GM12878 (cell line): ENCODE measurements around the gene NFYA. TPM values are rescaled to one million over a fixed set of nuclear protein-coding genes. Genes with fewer than 3 reads are reported as not detected.
A peak's percentile ranks its signal among the peaks of the same experiment; 100 is the strongest.

ENCODE experiments used
- CHD1 ChIP-seq: IDR thresholded peaks from 2 replicates; pipeline ENCODE4 v1.6.1; 2012; ENCODE audit warnings: low read depth, low read length, improper control_type of control experiment
- CTCF ChIP-seq, 3 experiments: IDR thresholded peaks in 2 of 3; conservative IDR thresholded peaks in 1 of 3; 2 replicates each; pipeline ENCODE4 v1.5.1; 2011; ENCODE audit warnings: low read depth in 3 of 3, low read length in 3 of 3, mild to moderate bottlenecking in 3 of 3, control low read depth in 2 of 3, moderate library complexity in 2 of 3, inconsistent platforms in 1 of 3, mixed read lengths in 1 of 3; ENCODE audit not compliant: control insufficient read depth in 2 of 3, insufficient read depth in 1 of 3; ENCODE audit errors: extremely low read depth in 1 of 3
- MXI1 ChIP-seq: fragments of 150-350 bp; IDR thresholded peaks from 2 replicates; pipeline ENCODE4 v1.6.1; 2011; ENCODE audit warnings: low read depth, mild to moderate bottlenecking, inconsistent platforms, low read length, improper control_type of control experiment
- POLR2A ChIP-seq: IDR thresholded peaks from 2 replicates; pipeline ENCODE4 v1.6.1; 2011; ENCODE audit warnings: low read depth, mild to moderate bottlenecking, low read length
- RELB ChIP-seq: fragments of 450-650 bp; IDR thresholded peaks from 2 replicates; pipeline ENCODE4 v1.6.1; 2017; ENCODE audit warnings: low read depth, mild to moderate bottlenecking, moderate library complexity
- RFX5 ChIP-seq: IDR thresholded peaks from 2 replicates; pipeline ENCODE4 v1.6.1; 2011; ENCODE audit warnings: low read depth, low read length, improper control_type of control experiment
- SIN3A ChIP-seq: IDR thresholded peaks from 2 replicates; pipeline ENCODE4 v1.6.1; 2012; ENCODE audit warnings: low read depth, low read length, improper control_type of control experiment
- SKIL ChIP-seq: fragments of 450-650 bp; IDR thresholded peaks from 2 replicates; pipeline ENCODE4 v1.6.1; 2017; ENCODE audit warnings: mild to moderate bottlenecking, low read depth, inconsistent platforms; ENCODE audit not compliant: poor library complexity, severe bottlenecking
- ZNF622 ChIP-seq: fragments of 450-650 bp; IDR thresholded peaks from 2 replicates; pipeline ENCODE4 v1.6.1; 2017; ENCODE audit warnings: mild to moderate bottlenecking, inconsistent platforms
- polyA plus RNA-seq, 11 experiments: library from polyadenylated mRNA; depleted of rRNA in 4 of 11; unstranded in 6 of 11; stranded (reverse) in 5 of 11; fragments of >200 nt; fragmentation: Nextera tagmentation in 4 of 11; fragmentation: Illumina TruSeq in 1 of 11; extraction: Ambion mirVana in 4 of 11; extraction: Trizol in 1 of 11; gene quantifications; 1 replicate in 1 of 11; 2 replicates in 10 of 11; pipeline versions ENCODE4 v1.2.1 to v1.2.3, GENCODE V29; 2011 to 2016; ENCODE audit warnings: inconsistent platforms in 2 of 11, missing spikeins in 2 of 11, low read depth in 1 of 11
- total RNA-seq, 4 experiments: library from RNA; depleted of rRNA in 3 of 4; stranded (reverse); fragments of >200 nt in 3 of 4; fragmentation: Illumina TruSeq in 1 of 4; extraction: Trizol in 1 of 4; gene quantifications; 2 replicates each; pipeline versions ENCODE4 v1.2.1 to v1.2.3, GENCODE V29; 2013 to 2021
- TF ChIP-seq, protein P1 (sequence below): fragments of 150-350 bp; IDR thresholded peaks from 2 replicates; pipeline ENCODE4 v1.6.1; 2016; ENCODE audit warnings: low read depth, low read length
- TF ChIP-seq, protein P2 (sequence below): fragments of 450-650 bp; IDR thresholded peaks from 2 replicates; pipeline ENCODE4 v1.6.1; 2016; ENCODE audit warnings: mild to moderate bottlenecking
- TF ChIP-seq, protein P3 (sequence below): IDR thresholded peaks from 2 replicates; pipeline ENCODE4 v1.6.1; 2011; ENCODE audit warnings: borderline replicate concordance, low read depth, mild to moderate bottlenecking, moderate library complexity, low read length; ENCODE audit not compliant: insufficient read depth, poor library complexity, severe bottlenecking

The NFYA gene
- total and polyA plus RNA-seq, 10 of the 15 experiments (the other 5 are each of a cell fraction or from before 2014, with no cell fraction given), result 6.4 to 36.5 (median 19.1) TPM

DNA sequence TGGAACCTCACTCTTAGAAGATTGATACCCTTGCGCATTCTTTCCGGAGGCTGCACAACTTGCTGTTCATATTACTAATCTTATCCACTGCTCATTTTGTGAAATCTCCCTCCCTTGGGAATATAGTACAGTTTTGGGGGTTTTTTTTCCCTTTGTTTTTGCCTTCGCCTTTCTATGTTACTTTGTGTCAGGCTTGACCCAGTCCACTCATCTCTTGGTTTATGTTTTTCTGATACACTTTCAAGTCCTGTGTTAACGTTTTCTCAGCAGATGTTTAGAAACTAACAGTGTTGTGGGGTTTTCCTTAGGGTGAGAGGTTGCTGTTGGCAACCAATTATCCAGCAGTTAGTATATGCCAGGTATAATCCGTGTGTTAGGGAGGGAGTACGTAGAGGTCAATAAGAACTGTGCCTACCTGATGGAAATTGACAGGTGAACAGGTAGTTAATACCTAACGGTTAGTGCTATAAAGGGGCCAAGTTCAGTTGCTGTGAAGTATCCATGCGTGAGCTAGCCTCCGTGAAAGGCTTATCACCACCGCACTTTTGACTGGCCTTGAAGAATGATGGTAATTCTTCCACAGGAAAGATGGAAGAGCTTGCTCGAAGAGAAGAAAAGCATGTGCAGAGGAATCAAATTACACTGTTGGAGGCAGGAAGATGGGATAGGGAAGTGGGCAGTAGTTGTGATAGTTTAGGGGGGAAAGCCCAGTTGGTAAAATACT, 1.4 kb downstream of the NFYA start (continued):
- no peak for TF ChIP-seq CTCF (IDR thresholded peaks at IDR 0.05 in 2 of 3, conservative IDR thresholded peaks at IDR 0.05 in 1 of 3; ENCODE audit: control insufficient read depth in 2 of 3, extremely low read depth in 1 of 3, insufficient read depth in 1 of 3, low read depth in 3 of 3, low read length in 3 of 3)
- no peak for TF ChIP-seq POLR2A
- TF ChIP-seq CHD1, result peak; percentile 87; the same call in 1 of the 2 replicates
- TF ChIP-seq, protein P1, sequence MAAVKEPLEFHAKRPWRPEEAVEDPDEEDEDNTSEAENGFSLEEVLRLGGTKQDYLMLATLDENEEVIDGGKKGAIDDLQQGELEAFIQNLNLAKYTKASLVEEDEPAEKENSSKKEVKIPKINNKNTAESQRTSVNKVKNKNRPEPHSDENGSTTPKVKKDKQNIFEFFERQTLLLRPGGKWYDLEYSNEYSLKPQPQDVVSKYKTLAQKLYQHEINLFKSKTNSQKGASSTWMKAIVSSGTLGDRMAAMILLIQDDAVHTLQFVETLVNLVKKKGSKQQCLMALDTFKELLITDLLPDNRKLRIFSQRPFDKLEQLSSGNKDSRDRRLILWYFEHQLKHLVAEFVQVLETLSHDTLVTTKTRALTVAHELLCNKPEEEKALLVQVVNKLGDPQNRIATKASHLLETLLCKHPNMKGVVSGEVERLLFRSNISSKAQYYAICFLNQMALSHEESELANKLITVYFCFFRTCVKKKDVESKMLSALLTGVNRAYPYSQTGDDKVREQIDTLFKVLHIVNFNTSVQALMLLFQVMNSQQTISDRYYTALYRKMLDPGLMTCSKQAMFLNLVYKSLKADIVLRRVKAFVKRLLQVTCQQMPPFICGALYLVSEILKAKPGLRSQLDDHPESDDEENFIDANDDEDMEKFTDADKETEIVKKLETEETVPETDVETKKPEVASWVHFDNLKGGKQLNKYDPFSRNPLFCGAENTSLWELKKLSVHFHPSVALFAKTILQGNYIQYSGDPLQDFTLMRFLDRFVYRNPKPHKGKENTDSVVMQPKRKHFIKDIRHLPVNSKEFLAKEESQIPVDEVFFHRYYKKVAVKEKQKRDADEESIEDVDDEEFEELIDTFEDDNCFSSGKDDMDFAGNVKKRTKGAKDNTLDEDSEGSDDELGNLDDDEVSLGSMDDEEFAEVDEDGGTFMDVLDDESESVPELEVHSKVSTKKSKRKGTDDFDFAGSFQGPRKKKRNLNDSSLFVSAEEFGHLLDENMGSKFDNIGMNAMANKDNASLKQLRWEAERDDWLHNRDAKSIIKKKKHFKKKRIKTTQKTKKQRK, result no peak
- no peak for TF ChIP-seq ZNF622
- 0 out of 2 replicates have a peak, but pooled peaks have one; percentile 42 for TF ChIP-seq MXI1
- 0 out of 2 replicates have a peak, but pooled peaks have one; percentile 34 for TF ChIP-seq RELB
- 0 out of 2 replicates have a peak, but pooled peaks have one; percentile 25 for TF ChIP-seq SIN3A
- TF ChIP-seq, protein P2, sequence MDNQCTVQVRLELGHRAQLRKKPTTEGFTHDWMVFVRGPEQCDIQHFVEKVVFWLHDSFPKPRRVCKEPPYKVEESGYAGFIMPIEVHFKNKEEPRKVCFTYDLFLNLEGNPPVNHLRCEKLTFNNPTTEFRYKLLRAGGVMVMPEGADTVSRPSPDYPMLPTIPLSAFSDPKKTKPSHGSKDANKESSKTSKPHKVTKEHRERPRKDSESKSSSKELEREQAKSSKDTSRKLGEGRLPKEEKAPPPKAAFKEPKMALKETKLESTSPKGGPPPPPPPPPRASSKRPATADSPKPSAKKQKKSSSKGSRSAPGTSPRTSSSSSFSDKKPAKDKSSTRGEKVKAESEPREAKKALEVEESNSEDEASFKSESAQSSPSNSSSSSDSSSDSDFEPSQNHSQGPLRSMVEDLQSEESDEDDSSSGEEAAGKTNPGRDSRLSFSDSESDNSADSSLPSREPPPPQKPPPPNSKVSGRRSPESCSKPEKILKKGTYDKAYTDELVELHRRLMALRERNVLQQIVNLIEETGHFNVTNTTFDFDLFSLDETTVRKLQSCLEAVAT, result peak; percentile 77
- no peak for TF ChIP-seq SKIL
- TF ChIP-seq, protein P3, sequence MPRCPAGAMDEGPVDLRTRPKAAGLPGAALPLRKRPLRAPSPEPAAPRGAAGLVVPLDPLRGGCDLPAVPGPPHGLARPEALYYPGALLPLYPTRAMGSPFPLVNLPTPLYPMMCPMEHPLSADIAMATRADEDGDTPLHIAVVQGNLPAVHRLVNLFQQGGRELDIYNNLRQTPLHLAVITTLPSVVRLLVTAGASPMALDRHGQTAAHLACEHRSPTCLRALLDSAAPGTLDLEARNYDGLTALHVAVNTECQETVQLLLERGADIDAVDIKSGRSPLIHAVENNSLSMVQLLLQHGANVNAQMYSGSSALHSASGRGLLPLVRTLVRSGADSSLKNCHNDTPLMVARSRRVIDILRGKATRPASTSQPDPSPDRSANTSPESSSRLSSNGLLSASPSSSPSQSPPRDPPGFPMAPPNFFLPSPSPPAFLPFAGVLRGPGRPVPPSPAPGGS, result no peak
- no peak for TF ChIP-seq RFX5
